K562 (cell line): ENCODE data around the gene CDNF. TPM values are rescaled to one million over a fixed set of nuclear protein-coding genes. Genes with fewer than 3 reads are reported as not detected.
A peak's percentile ranks its signal among the peaks of the same experiment; 100 is the strongest.

ENCODE experiments used
- BDP1 ChIP-seq: IDR thresholded peaks from 3 replicates; pipeline ENCODE4 v1.6.1; 2011; ENCODE audit not compliant: insufficient read length, insufficient read depth
- BRCA1 ChIP-seq, 2 experiments: fragments of 450-650 bp in 1 of 2; sonication (generic) in 1 of 2; formaldehyde crosslinking in 1 of 2; IDR thresholded peaks; 2 replicates each; pipeline versions ENCODE4 v1.5.0 to v1.6.1; 2017 to 2020; ENCODE audit warnings: mild to moderate bottlenecking in 1 of 2, missing genetic modification reagents in 1 of 2
- CCNT2 ChIP-seq: IDR thresholded peaks from 2 replicates; pipeline ENCODE4 v1.6.1; 2011; ENCODE audit warnings: borderline replicate concordance, low read depth, mild to moderate bottlenecking, moderate library complexity, mixed read lengths, low read length; ENCODE audit not compliant: insufficient read length; ENCODE audit errors: extremely low read depth
- CGGBP1 ChIP-seq: fragments of 250-450 bp; sonication (Bioruptor Pico); IDR thresholded peaks from 2 replicates; pipeline ENCODE4 v1.9.0; 2021; ENCODE audit warnings: mild to moderate bottlenecking
- ELK3 ChIP-seq: fragments of 450-650 bp; formaldehyde crosslinking; IDR thresholded peaks from 2 replicates; pipeline ENCODE4 v1.4.0; 2020; ENCODE audit warnings: mild to moderate bottlenecking
- FOXA3 ChIP-seq, 2 experiments: fragments of 450-650 bp in 1 of 2; sonication (generic) in 1 of 2; formaldehyde crosslinking; IDR thresholded peaks in 1 of 2; conservative IDR thresholded peaks in 1 of 2; 2 replicates each; pipeline versions ENCODE4 v1.4.0 to v1.8.0; 2020 to 2022; ENCODE audit warnings: mild to moderate bottlenecking in 2 of 2, missing genetic modification reagents in 1 of 2
- GABPB2 ChIP-seq: fragments of 250-450 bp; sonication (Bioruptor Pico); conservative IDR thresholded peaks from 2 replicates; pipeline ENCODE4 v1.5.1; 2021; ENCODE audit warnings: mild to moderate bottlenecking
- MEIS2 ChIP-seq: fragments of 450-650 bp; IDR thresholded peaks from 2 replicates; pipeline ENCODE4 v1.6.1; 2014; ENCODE audit warnings: mild to moderate bottlenecking; ENCODE audit not compliant: partially characterized antibody
- MITF ChIP-seq: IDR thresholded peaks from 2 replicates; pipeline ENCODE4 v1.6.1; 2014; ENCODE audit warnings: antibody characterized with exemption
- NFE2L1 ChIP-seq: fragments of 450-650 bp; IDR thresholded peaks from 2 replicates; pipeline ENCODE4 v1.6.1; 2016; ENCODE audit warnings: missing genetic modification characterization, low read depth, mild to moderate bottlenecking, missing compliant biosample characterization, moderate library complexity, borderline replicate concordance
- PCBP1 ChIP-seq: fragments of 200-400 bp; formaldehyde crosslinking; IDR thresholded peaks from 2 replicates; pipeline ENCODE4 v1.6.1; 2018; ENCODE audit warnings: mild to moderate bottlenecking, low read depth, low read length; ENCODE audit not compliant: poor library complexity, severe bottlenecking
- RB1 ChIP-seq: fragments of 450-650 bp; IDR thresholded peaks from 2 replicates; pipeline ENCODE4 v1.6.1; 2017; ENCODE audit warnings: low read depth, mild to moderate bottlenecking
- SAFB ChIP-seq: fragments of 200-400 bp; formaldehyde crosslinking; IDR thresholded peaks from 2 replicates; pipeline ENCODE4 v1.6.1; 2017; ENCODE audit warnings: low read depth, low read length, borderline replicate concordance
- SIRT6 ChIP-seq: IDR thresholded peaks from one replicate; pipeline ENCODE4 v1.6.1; 2012; ENCODE audit warnings: low read depth, mild to moderate bottlenecking, control low read depth, inconsistent platforms, low read length, moderate library complexity
- SMARCB1 ChIP-seq: IDR thresholded peaks from 2 replicates; pipeline ENCODE4 v1.6.1; 2011; ENCODE audit warnings: improper control_type of control experiment, low read depth; ENCODE audit not compliant: insufficient read length
- TBL1XR1 ChIP-seq, 2 experiments: IDR thresholded peaks; 2 replicates each; pipeline ENCODE4 v1.6.1; 2012; ENCODE audit warnings: improper control_type of control experiment in 2 of 2, low read length in 2 of 2, mild to moderate bottlenecking in 1 of 2
- ZBTB26 ChIP-seq: fragments of 450-650 bp; formaldehyde crosslinking; IDR thresholded peaks from 2 replicates; pipeline ENCODE4 v1.4.0; 2022; ENCODE audit warnings: missing genetic modification characterization
- ZEB2 ChIP-seq: fragments of 450-650 bp; IDR thresholded peaks from 2 replicates; pipeline ENCODE4 v1.6.1; 2016
- ZFP1 ChIP-seq: fragments of 450-650 bp; formaldehyde crosslinking; IDR thresholded peaks from 2 replicates; pipeline ENCODE4 v1.4.0; 2020; ENCODE audit warnings: mild to moderate bottlenecking, mixed read lengths
- ZNF12 ChIP-seq: sonication (generic); formaldehyde crosslinking; IDR thresholded peaks from 2 replicates; pipeline ENCODE4 v1.4.0; 2020; ENCODE audit warnings: mild to moderate bottlenecking, missing genetic modification reagents
- ZNF175 ChIP-seq: fragments of 200-800 bp; sonication (Bioruptor generic); IDR thresholded peaks from 2 replicates; pipeline ENCODE4 v1.6.1; 2016; ENCODE audit warnings: low read depth, mild to moderate bottlenecking, missing genetic modification characterization, missing compliant biosample characterization
- ZNF584 ChIP-seq: fragments of 200-800 bp; sonication (Bioruptor generic); IDR thresholded peaks from 2 replicates; pipeline ENCODE4 v1.6.1; 2016; ENCODE audit warnings: low read depth, mild to moderate bottlenecking, missing genetic modification characterization, missing compliant biosample characterization
- ZNF589 ChIP-seq: fragments of 200-800 bp; sonication (Bioruptor generic); IDR thresholded peaks from 2 replicates; pipeline ENCODE4 v1.6.1; 2016; ENCODE audit warnings: low read depth, missing genetic modification characterization, missing compliant biosample characterization
- polyA plus RNA-seq, 8 experiments: library from polyadenylated mRNA; depleted of rRNA in 4 of 8; stranded (reverse) in 5 of 8; unstranded in 3 of 8; fragments of >200 nt; fragmentation: Nextera tagmentation in 2 of 8; fragmentation: Illumina TruSeq in 1 of 8; extraction: Ambion mirVana in 2 of 8; extraction: Trizol in 1 of 8; gene quantifications; 2 replicates each; pipeline versions ENCODE4 v1.2.1 to v1.2.3, GENCODE V29; 2011 to 2014; ENCODE audit warnings: inconsistent platforms in 1 of 8, missing spikeins in 1 of 8
- total RNA-seq, 7 experiments: library from RNA; depleted of rRNA in 6 of 7; stranded (reverse); fragments of >200 nt in 6 of 7; fragmentation: Illumina TruSeq in 2 of 7; extraction: Trizol in 2 of 7; gene quantifications; 2 replicates each; pipeline versions ENCODE4 v1.2.1 to v1.2.3, GENCODE V29; 2011 to 2021; ENCODE audit warnings: low replicate concordance in 1 of 7

CDNF gene
- total and polyA plus RNA-seq, 9 of the 15 experiments (the other 6 are each of a cell fraction or from before 2014, with no cell fraction given), result 0.18 to 1.6 (median 0.61) TPM

GRCh38 chr10:14837757-14838581 lies at the start of gene CDNF, which contains the start of the genes HSPA14 and MSANTD7 (continued):
- no peak for TF ChIP-seq ZNF584 (CRISPR knock-in tag)
- no peak for TF ChIP-seq SMARCB1
- no peak for TF ChIP-seq GABPB2 (CRISPR knock-in tag)
- TF ChIP-seq ZEB2, result no peak
- TF ChIP-seq ZNF589 (CRISPR knock-in tag), result no peak
- TF ChIP-seq BDP1, result no peak
- TF ChIP-seq ZNF175 (CRISPR knock-in tag), result no peak
- TF ChIP-seq ZNF12 (CRISPR knock-in tag), result peak; percentile 21; the same call in 1 of the 2 replicates
- no peak for TF ChIP-seq ZFP1 (CRISPR knock-in tag)
- TF ChIP-seq CGGBP1 (CRISPR knock-in tag), result no peak
- no peak for TF ChIP-seq MITF
- no peak for TF ChIP-seq PCBP1
- TF ChIP-seq FOXA3 (CRISPR knock-in tag; conservative IDR thresholded peaks at IDR 0.05 in 1 of 2, IDR thresholded peaks at IDR 0.05 in 1 of 2), result no peak
- no peak for TF ChIP-seq BRCA1 (IDR thresholded peaks at IDR 0.05)
- no peak for TF ChIP-seq BRCA1 (CRISPR knock-in tag; IDR thresholded peaks at IDR 0.05)
- peak; percentile 96 for TF ChIP-seq RB1
- no peak for TF ChIP-seq ELK3 (CRISPR knock-in tag)
- TF ChIP-seq ZBTB26, result no peak
- no peak for TF ChIP-seq SIRT6
- TF ChIP-seq SAFB, result no peak
- TF ChIP-seq NFE2L1 (tag), result no peak
- TF ChIP-seq CCNT2, result no peak
- TF ChIP-seq MEIS2, result peak; percentile 94
- peak; percentile 4 to 13; a peak in 1 of 4 replicates for TF ChIP-seq TBL1XR1 (IDR thresholded peaks at IDR 0.05; ENCODE audit: low read length in 2 of 2)
